Kidney epithelial cell (primary cell): Measurements from ENCODE around the gene STAP2. TPM values are rescaled to one million over a fixed set of nuclear protein-coding genes. Genes with fewer than 3 reads are reported as not detected.

Experiments
- DNase-seq: peaks from one replicate; pipeline ENCODE4 v3.0.0-alpha.2; 2010; ENCODE audit warnings: low read depth
- H3K27me3 ChIP-seq: 2 replicates; pipeline ENCODE4 v1.6.0; 2011; ENCODE audit warnings: low read length; ENCODE audit not compliant: control insufficient read depth, insufficient read depth
- H3K36me3 ChIP-seq: 2 replicates; pipeline ENCODE4 v1.5.1; 2011; ENCODE audit warnings: low read length; ENCODE audit not compliant: control insufficient read depth, insufficient read depth
- H3K4me3 ChIP-seq: 2 replicates; pipeline ENCODE4 v1.5.1; 2011; ENCODE audit warnings: low read depth, mild to moderate bottlenecking, control low read depth, low read length
- total RNA-seq: library from RNA; depleted of rRNA; stranded (reverse); fragments of >200 nt; gene quantifications from 2 replicates; pipeline ENCODE4 v1.2.3, GENCODE V29; 2015
- TF ChIP-seq, protein P1 (sequence below): IDR thresholded peaks from 2 replicates; pipeline ENCODE4 v1.5.1; 2011; ENCODE audit warnings: mild to moderate bottlenecking, moderate library complexity, low read length, control low read depth, inconsistent platforms; ENCODE audit not compliant: insufficient read depth, poor library complexity, severe bottlenecking

The STAP2 gene
- total RNA-seq, 1 donor from 2014 or later, result 78.5 TPM

DNA sequence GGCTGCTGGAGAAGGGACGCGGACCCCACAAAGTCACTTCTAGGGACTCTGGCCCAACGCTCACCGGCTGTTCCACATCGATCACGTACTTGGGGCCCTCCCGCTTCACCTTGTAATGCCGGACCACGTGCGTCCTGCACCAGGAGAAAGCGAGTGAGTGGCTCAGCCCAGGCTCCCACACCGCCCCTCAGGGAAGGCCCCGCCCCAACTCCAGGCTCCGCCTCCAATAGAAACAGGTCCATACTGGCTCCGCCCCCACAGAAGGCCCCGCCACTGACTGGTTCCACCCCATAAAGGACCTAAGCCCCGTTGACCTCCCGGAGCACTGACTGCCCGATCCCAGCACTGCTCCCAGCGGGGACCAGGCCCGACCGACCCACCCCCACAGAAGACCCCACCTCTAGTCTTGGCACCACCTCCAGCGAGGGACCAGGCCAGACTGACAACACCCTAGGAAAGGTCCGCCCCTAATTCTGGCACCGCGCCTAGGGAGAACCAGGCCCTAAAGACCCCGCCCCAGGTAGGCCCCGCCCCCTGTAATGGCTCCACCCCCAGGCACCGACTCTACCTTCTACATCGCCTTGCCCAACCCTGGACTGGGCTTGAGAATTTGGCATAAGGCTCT, 11.3 kb downstream of the STAP2 start:
- peaks cover 1% of the 10 kb centered on the region for H3K36me3 ChIP-seq
- TF ChIP-seq, protein P1, sequence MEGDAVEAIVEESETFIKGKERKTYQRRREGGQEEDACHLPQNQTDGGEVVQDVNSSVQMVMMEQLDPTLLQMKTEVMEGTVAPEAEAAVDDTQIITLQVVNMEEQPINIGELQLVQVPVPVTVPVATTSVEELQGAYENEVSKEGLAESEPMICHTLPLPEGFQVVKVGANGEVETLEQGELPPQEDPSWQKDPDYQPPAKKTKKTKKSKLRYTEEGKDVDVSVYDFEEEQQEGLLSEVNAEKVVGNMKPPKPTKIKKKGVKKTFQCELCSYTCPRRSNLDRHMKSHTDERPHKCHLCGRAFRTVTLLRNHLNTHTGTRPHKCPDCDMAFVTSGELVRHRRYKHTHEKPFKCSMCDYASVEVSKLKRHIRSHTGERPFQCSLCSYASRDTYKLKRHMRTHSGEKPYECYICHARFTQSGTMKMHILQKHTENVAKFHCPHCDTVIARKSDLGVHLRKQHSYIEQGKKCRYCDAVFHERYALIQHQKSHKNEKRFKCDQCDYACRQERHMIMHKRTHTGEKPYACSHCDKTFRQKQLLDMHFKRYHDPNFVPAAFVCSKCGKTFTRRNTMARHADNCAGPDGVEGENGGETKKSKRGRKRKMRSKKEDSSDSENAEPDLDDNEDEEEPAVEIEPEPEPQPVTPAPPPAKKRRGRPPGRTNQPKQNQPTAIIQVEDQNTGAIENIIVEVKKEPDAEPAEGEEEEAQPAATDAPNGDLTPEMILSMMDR, result no peak
- H3K4me3 ChIP-seq, result peak overlapping the region; percentile 38
- no peak for DNase-seq
- no peaks in the 10 kb centered on the region for H3K27me3 ChIP-seq

DNA sequence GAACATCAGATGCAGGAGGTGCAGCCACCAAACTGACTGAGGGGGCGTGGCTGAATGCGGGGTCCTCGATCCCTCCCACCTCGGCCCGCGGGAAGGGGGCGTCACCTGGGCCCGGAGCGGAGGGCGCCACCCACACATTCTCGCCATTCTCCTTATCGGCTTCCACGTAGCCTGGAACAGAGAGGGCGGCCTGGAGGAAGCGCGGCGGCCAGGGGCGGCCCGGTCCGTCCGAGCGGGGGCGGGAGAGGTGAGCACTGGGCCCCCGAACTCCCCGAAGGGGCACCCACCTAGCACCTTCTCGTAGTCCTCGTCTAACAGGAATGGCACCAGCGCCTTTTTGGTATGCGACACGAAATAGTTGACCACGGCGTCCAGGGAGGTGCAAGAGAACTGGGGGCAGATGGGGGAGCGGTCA, 11.8 kb downstream of the STAP2 start:
- no peak overlapping the region for H3K4me3 ChIP-seq
- TF ChIP-seq, protein P1, result no peak
- peaks cover 1% of the 10 kb centered on the region for H3K36me3 ChIP-seq
- no peaks in the 10 kb centered on the region for H3K27me3 ChIP-seq
- no peak for DNase-seq

DNA sequence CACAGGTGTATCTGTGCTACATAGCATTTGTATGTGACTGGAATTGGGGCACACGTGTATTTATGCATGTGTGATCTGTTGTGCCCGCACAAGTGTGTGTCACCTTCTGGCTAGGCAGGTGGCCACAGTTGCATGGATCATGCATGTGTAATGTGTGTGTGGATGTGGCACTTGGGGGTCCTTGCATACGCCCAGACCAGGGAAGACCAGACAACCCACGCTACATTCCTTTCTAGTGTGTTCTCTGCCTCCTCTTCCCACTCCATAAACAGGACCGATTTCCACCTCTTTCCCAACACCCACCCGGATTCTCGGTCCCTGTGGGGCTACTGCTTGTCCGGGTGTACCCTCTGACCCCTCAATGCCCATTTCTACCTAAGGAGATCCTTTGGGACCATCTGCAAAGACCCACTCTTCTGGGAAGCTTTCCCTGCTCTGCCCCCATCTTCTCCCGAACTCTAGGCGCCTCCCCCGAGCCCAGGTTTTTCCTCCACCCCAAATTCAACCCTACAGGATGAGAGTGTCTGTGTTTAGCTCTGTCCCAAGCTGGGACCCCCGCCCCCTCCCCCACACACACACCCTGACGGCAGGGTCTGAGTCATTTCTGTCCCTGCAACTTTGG, 12.3 kb downstream of the STAP2 start:
- Histone ChIP-seq H3K27me3 (no peaks in the 10 kb centered on the region), H3K36me3 (peaks cover 1% of the 10 kb centered on the region), H3K4me3 (no peak overlapping the region)
- DNase-seq, result no peak
- TF ChIP-seq, protein P1, result no peak

DNA sequence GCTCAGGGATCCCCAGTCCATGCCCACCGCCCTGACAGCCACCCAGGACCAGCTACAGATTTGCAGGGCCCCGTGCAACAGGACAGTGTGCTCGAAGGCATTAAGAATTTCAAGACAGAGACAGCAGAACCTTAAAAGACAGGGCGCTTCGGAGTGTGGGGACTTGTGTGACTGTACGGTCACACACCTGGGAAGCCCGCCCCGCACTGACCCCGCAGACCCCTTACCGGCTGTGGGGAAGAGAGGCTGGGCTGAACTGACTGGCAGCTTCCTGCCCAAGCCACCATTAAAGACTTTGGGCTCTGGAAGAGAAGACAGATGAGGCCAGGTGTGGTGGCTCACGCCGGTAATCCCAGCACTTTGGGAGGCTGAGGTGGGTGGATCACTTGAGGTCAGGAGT, 14.4 kb downstream of the STAP2 start:
- no peaks in the 10 kb centered on the region for H3K27me3 ChIP-seq
- H3K36me3 ChIP-seq, result no peaks in the 10 kb centered on the region
- TF ChIP-seq, protein P1, result no peak
- H3K4me3 ChIP-seq, result no peak overlapping the region
- no peak for DNase-seq

DNA sequence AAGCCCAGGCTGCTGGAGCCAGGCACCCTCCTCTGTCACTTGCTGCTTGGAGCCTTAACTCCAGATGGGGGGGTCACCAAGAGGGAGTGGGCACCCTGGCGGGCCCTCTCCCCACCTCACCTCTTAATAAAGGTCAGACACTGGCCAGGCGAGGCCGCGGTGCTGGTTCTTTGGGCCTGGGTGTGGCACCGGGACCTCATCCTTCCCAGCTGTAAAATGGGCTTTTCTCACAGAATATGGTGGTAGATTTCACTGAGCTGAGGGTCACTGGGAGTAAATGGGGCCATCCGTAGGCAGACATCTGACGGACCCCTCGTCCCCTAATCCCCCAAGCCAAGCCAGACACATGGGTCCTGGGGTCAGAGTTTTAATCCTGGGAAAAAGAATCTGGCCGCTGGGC, 14.9 kb downstream of the STAP2 start:
- Histone ChIP-seq H3K27me3 (no peaks in the 10 kb centered on the region), H3K36me3 (no peaks in the 10 kb centered on the region), H3K4me3 (no peak overlapping the region)
- TF ChIP-seq, protein P1, result no peak
- DNase-seq, result no peak
